OCI-LY7 (cell line): ENCODE measurements around the gene RMDN2.

Experiments used
- EZH2phosphoT487 ChIP-seq: fragments of 200-600 bp; sonication (generic); IDR thresholded peaks from 2 replicates; pipeline ENCODE4 v1.6.1; 2018; ENCODE audit warnings: low read depth, borderline replicate concordance, mild to moderate bottlenecking, mixed run types, antibody characterized with exemption, low read length, moderate library complexity, mixed read lengths
- TF ChIP-seq, protein P1 (sequence below): fragments of 200-600 bp; sonication (generic); conservative IDR thresholded peaks from 2 replicates; pipeline ENCODE4 v1.5.1; 2014; ENCODE audit warnings: mild to moderate bottlenecking, antibody characterized with exemption, low read length, moderate library complexity, mixed read lengths

DNA sequence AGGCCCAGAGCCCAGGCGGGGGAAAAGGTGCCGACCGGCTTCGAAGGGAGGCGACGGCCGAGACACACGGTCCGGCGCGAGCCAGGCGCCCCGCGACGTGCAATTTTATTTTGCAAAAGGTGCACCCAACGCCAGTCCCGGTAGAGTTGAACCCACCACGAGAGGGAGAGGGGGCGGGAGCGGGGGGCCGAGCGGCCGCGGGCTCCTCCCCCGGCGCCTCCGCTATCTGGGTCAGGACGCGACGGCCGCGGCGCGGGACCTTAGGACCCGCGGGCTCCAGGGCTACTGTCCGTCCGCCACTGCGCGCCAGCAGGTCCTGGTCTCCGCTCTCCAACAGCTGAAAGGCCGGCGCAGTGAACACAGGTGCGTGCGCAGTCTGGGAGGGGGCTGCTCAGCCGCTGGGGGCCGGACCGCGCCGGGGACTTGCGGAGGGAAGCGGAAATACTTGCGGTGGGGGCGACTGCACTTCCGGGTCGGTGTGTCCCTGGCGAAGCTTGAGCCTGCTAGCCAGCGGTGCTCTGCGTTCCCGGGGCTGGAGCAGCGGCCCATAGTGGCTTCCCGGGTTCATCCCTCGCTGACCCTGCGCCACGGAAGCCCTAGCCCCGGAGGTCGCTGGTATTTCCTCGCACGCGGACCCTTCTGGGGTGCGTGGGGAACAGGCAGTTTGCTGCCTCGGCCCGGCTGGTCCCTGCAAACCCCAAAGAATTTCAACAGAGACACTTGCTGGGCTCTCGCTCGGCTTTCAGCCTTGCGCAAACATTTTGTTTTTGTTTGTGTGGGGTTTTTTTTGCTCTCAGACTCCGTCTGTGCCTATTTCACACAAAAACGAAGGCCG, at the start of gene RMDN2:
- TF ChIP-seq, protein P1, sequence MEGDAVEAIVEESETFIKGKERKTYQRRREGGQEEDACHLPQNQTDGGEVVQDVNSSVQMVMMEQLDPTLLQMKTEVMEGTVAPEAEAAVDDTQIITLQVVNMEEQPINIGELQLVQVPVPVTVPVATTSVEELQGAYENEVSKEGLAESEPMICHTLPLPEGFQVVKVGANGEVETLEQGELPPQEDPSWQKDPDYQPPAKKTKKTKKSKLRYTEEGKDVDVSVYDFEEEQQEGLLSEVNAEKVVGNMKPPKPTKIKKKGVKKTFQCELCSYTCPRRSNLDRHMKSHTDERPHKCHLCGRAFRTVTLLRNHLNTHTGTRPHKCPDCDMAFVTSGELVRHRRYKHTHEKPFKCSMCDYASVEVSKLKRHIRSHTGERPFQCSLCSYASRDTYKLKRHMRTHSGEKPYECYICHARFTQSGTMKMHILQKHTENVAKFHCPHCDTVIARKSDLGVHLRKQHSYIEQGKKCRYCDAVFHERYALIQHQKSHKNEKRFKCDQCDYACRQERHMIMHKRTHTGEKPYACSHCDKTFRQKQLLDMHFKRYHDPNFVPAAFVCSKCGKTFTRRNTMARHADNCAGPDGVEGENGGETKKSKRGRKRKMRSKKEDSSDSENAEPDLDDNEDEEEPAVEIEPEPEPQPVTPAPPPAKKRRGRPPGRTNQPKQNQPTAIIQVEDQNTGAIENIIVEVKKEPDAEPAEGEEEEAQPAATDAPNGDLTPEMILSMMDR = no peak; the same call in 1 of the 2 replicates
- no peak for TF ChIP-seq EZH2phosphoT487
